Activated CD4-positive, CD25-positive, alpha-beta regulatory T cell treated with anti-CD3 and anti-CD28 coated beads, Interleukin-2, amount 50 U/mL, for 16 hours (primary cell): Measurements from ENCODE around the gene LIN9.

Source experiments
- DNase-seq: peaks from one replicate; pipeline ENCODE4 v3.0.0-alpha.2; 2020; ENCODE audit warnings: low read depth, low spot score

Gene LIN9

GRCh38 chr1:226322986-226323385 lies 14.0 kb upstream of the LIN9 start:
- no peak for DNase-seq

DNA sequence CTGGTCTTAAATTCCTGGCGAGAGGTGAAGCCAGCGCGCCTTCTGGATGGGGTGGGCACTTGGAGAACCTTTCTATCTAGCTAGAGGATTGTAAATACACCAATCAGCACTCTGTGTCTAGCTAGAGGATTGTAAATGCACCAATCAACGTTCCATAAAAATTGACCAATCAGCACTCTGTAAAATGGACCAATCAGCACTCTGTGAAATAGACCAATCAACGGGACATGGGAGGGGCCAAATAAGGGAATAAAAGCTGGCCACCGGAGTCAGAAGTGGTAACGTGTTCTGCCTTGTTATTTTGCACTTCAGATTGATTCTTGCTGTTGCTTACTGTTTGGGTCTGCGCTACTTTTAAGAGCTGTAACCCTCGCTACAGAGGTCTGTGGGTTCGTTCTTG lies 12.0 kb upstream of the LIN9 start:
- no peak for DNase-seq

GRCh38 chr1:226318471-226318870 lies 9.5 kb upstream of the LIN9 start:
- DNase-seq = no peak

DNA sequence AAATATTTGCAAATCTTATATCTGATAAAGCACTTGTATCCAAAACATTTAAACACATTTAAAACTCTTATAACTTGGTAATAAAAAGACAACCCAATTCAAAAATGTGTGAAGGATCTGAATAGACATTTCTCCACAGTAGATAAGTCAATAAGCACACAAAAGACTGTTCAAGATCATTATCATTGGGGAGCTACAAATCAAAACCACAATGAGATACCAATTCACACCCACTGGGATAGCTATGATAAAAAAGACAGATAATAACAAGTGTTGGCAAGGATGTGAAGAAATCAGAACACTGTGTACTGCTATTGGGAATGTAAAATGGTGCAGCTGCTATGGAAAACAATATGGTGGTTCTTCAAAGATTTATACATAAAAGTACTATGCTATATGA lies 5.1 kb upstream of the LIN9 start:
- DNase-seq = no peak

DNA sequence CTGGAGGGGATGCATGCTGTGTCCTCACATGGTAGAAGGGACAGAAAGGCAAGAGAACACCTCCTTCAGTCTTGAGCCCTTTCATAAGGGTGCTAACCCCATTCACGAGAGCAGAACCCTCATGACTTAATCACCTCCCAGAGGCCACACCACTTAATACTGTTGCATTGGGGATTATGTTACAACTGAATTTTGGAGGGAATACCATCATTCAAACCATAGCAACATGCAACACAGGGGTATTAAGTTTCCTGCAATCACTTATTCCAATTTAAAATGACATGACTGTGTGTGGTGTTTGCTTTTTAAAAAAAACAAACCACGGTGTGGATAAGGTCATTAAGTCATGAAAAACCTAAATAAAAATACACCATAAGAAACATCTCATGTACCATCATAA lies 3.1 kb upstream of the LIN9 start:
- no peak for DNase-seq

- DNase-seq = no peak
These were observed 2.4 kb upstream of the LIN9 start for GRCh38 chr1:226311376-226311775.

GRCh38 chr1:226310637-226311195 lies 1.8 kb upstream of the LIN9 start:
- DNase-seq = no peak

GRCh38 chr1:226310245-226310540 lies 1.2 kb upstream of the LIN9 start:
- DNase-seq = no peak

DNA sequence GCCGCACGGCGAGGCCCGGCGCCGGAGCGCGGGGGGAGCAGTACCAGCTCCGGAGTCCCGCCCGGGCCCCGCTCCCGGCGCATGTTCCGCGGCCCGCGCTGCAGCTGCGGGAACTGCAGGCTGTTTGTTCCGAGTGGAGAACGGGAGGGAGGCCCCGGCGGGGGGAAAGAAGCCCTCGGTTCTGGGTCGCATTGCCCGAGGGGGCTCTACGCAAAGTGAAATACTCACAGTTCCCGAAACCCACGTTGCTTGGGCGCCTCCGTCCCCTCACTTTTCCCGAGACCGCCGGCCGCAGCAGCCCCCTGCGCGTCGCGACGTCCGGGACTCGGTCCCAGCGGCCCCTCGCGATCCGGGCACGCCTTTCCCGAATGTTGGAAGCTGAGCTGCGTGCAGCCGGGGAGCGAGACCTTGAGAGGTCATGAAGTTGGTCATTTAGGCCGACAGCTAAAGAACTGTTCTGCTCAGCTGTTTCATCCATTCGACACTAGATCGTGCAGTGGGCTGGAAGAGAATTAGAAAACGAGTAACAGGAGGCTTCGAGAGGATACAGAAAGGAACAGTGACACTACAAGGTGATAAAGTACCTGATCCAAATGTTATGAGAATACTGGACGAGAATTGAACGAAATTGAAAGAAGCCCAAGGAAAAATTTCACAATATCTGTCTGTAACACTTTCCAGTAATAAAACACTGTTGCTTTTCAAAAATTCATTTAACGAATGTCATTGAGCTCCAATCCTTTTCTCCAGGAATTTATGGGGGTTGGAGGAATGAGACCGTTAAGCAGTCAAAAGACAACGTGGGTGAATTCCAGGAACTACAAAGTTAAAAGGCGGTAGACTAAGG lies 657 bp upstream of the LIN9 start:
- DNase-seq = no peak

- DNase-seq = no peak
These were observed 720 bp downstream of the LIN9 start for GRCh38 chr1:226308166-226308722.

DNA sequence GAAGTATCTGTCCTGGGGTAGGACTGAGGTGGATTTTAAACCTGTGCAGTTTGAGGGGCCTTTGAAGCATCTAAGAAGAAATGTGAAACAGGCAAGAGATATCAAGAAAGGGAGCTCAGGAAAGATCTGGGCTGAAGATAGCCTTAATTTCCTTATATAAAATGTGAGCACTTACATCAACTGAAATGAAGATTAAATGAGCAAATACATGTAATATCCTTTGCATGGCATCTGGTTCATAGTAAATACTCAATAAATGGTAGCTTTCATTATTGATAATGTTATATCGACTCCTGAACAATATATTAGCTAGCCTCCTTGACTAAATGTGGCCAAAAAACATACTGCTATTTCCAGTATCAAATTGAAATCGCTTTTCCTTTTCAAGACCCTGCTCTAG lies 2.5 kb downstream of the LIN9 start:
- DNase-seq = no peak

DNA sequence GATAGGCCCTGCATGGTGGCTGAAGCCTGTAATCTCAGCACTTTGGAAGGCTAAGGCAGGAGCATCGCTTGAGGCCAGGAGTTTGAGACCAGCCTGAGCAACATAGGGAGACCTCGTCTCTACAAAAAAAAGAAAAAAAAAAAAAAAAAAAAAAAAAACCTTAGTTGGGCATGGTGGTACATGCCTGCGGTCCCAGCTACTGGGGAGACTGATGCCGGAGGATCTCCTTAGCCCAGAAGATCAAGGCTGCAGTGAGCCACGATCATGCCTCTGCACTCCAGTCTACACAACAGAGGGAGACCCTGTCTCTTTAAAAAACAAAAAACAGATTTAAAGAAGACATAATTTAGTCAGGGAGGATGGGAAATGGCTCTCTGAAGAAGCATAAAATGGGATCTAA lies 3.8 kb downstream of the LIN9 start:
- no peak for DNase-seq

DNA sequence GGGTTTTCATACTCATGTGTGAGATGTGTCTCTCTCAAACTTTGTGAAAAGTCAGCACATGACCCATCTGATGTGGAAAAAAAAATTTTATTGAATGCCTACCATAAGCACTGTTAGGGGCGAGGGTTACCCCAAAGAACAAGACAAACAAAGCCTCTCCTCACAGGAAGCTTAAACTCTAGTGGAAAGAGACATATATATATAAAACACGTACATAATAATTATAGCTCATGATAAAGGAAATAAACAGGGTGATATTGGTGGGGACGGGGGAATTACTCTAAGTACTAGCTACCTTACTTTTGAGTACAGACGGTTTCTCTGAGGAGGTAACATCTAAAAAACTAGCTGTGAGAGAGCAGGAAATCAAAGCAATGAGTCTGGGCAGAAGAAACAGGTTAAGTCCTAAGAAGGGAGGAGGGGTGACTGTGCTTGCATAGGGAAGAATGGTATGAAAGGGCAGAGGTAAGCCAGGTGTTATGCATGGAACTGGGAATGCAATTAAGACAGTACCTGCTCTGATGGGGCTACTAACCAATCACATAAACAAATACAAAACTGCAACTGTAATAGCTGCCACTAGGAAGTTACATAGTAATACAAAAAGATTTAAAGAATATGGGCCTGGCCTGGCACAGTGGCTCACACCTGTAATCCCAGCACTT lies 4.5 kb downstream of the LIN9 start:
- no peak for DNase-seq

GRCh38 chr1:226302731-226303130 lies 6.2 kb downstream of the LIN9 start:
- no peak for DNase-seq

DNA sequence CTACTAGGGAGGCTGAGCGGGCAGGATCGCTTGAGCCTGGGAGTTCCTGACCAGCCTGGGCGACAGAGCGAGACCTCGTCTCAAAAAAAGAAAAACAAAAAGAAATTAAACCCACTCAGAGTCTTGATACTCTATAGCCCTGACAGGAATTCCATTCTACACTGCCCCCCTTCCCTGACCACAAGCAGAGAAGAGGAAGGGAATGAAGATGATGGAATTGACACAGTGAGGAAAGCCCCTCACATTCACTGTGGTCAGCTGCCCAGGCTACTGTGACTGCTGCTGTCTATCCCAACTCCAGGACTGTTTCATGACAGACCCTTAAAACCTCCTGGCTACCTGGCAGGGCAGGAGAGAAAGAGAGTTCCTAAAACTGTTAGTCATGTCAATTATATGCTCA lies 12.1 kb downstream of the LIN9 start:
- DNase-seq = no peak

DNA sequence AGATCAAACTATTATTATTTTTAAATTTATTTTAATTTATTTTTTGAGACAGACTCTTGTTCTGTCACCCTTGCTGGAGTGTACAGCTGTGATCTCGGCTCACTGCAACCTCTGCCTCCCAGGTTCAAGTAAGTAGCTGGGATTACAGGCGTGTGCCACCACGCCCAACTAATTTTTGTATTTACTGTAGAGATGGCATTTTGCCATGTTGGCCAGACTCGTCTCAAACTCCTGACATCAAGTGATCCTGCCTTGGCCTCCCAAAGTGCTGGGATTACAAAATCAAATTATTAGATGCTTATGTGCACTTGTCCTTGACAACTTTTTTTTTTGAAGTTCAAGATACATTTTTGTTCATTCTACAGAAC lies 15.4 kb downstream of the LIN9 start:
- no peak for DNase-seq

DNA sequence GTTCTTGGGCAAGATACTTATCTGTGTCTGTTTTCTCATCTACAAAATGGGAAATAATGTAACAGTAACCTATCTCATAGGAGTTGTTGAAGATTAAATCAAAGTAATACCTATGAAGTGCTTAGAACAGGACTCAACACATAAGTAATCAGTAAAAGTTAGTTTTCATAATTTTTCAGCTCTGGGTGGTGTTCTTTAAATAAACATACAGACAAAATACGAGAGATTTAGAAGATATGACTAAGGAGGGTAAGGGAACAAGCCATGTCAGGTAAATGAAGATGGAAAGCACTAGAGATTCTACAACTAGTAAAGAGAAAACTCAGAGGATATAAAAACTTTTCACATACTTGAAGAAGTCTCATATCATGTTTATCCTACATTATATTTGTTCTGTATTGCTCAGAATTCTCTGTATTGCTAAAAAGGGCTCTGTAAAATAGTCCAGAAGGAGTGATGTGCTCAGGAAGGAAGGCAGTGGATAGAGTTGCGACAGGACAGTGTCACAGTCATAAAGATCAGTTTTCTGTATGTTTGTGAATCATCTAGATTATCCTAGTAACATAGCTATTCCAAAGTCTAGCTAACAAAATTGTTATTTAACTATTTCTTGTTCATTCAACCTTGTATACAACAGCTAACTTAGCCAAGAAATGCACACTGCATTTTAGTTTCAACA lies 16.0 kb downstream of the LIN9 start:
- DNase-seq = no peak

DNA sequence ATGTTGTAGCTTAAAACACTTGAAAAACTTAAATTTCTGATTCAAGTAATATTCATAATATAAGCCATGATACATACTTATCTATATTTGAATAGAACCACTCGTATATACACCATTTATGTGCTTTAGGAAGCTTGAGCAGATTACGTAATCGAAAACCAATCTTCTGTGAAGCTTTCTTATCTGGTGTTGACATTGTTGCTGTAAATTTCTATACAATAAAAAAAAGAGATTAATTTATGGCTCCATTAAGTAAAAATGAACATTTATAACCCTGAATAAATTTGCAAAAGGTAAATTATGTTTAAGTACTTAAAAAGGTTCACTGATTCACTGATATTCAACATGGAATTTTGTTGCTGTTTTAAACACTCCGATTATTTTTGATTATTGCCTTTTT lies 21.4 kb downstream of the LIN9 start:
- DNase-seq = no peak

- DNase-seq = no peak
These were observed 27.9 kb downstream of the LIN9 start for GRCh38 chr1:226281058-226281457.

DNA sequence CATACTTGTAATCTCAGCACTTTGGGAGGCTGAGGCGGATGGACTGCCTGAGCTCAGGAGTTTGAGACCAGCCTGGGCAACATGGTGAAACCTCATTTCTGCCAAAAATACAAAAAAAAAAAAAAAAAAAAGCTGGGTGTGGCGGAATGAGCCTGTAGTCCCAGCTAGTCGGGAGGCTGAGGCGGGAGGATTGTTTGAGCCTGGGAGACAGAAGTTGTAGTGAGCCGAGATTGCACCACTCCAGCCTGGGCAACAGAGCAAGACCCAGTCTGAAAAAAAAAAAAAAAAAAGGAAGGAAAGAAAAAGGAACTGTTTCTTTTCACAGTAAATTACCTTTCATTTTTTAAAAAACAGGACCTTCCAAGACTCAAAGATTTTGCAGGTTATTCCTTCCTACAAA lies 29.5 kb downstream of the LIN9 start:
- no peak for DNase-seq

GRCh38 chr1:226277897-226278296 lies 31.1 kb downstream of the LIN9 start:
- DNase-seq = no peak

DNA sequence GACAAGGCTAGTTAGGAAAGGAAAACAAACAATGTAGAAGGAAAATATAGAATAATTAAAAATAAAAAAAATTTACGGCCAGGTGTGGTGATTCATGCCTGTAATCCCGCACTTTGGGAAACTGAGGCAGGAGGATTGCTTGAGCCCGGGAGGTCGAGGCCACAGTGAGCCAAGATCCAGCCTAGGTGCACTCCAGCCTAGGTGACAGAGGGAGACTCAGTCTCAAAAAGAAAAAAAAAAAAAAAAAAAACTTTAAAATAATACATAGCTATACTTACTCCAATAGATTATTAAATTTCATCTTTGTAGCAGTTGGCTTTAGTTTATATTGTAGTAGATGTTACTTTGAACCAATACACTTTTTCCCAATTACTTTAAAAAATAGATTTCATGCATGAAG lies 32.0 kb downstream of the LIN9 start:
- no peak for DNase-seq
